HepG2 (cell line): ENCODE data around the gene RHBDL3. TPM values are rescaled to one million over a fixed set of nuclear protein-coding genes. Genes with fewer than 3 reads are reported as not detected.

Experiments
- ATAC-seq: fragments of 200-7000 bp; cut with Tn5 transposase; 3 replicates; pipeline ENCODE4 v1.9.1; 2020; ENCODE audit warnings: mild to moderate bottlenecking, moderate library complexity
- BruUV-seq: library from RNA; stranded (reverse); fragments of 400-500 nt; replicated peaks from 2 replicates; lab custom pipeline; 2021; lab: Mats Ljungman, UMichigan
- CTCF ChIA-PET: fragments of 300-600 bp; formaldehyde crosslinking; extraction: SDS; loops from one replicate; lab custom pipeline; 2021; ENCODE audit warnings: low total read pairs, inconsistent platforms, low intra/inter-chr PET ratio; lab: Yijun Ruan, JAX
- POLR2A ChIA-PET: fragments of 350-600 bp; sonication (Branson Sonifier 250); formaldehyde crosslinking; loops from one replicate; lab custom pipeline; 2020; ENCODE audit warnings: antibody characterized with exemption, inconsistent platforms; lab: Yijun Ruan, JAX
- DNase-seq: peaks from one replicate; pipeline ENCODE4 v3.0.0-alpha.2; 2015; ENCODE audit warnings: low spot score
- FAIRE-seq: peaks from 3 replicates; lab custom pipeline; 2011; peaks lifted over from hg19 to GRCh38; lab: Jason Lieb, UNC
- H2AFZ ChIP-seq: one replicate; pipeline ENCODE4 v1.6.1; 2011; ENCODE audit warnings: low read length, inconsistent platforms
- H3K27ac ChIP-seq: fragments of 300-600 bp; 3 replicates; pipeline ENCODE4 v1.8.0; 2011; ENCODE audit warnings: mixed run types, mild to moderate bottlenecking, mixed read lengths, low read length, inconsistent platforms; ENCODE audit not compliant: insufficient read depth; ENCODE audit errors: extremely low read length
- H3K27me3 ChIP-seq, 2 experiments: fragments of 200-600 bp in 1 of 2; 2 replicates in 1 of 2; 3 replicates in 1 of 2; pipeline versions ENCODE4 v1.6.0 to v1.8.0; 2011; ENCODE audit warnings: low read length in 2 of 2, mild to moderate bottlenecking in 2 of 2, moderate library complexity in 2 of 2, inconsistent platforms in 1 of 2; ENCODE audit not compliant: insufficient read depth in 2 of 2, control insufficient read depth in 1 of 2
- H3K36me3 ChIP-seq, 2 experiments: fragments of 200-600 bp in 1 of 2; replicated peaks in 1 of 2; 2 replicates in 1 of 2; 3 replicates in 1 of 2; pipeline versions ENCODE4 v1.5.1 to v1.8.0; 2011; ENCODE audit warnings: low read length in 2 of 2, inconsistent platforms in 1 of 2; ENCODE audit not compliant: insufficient read depth in 2 of 2, control insufficient read depth in 1 of 2
- H3K4me1 ChIP-seq: 2 replicates; pipeline ENCODE4 v1.5.1; 2012; ENCODE audit warnings: low read length, inconsistent platforms; ENCODE audit not compliant: insufficient read depth
- H3K4me2 ChIP-seq: 2 replicates; pipeline ENCODE4 v1.6.0; 2011; ENCODE audit warnings: low read depth, low read length, inconsistent platforms
- H3K4me3 ChIP-seq, 3 experiments: fragments of 200-600 bp in 1 of 3; sonication (generic), shearing (Covaris generic) in 1 of 3; replicated peaks in 1 of 3; 2 replicates each; pipeline ENCODE4 v1.5.1; 2011 to 2016; ENCODE audit warnings: low read length in 3 of 3, inconsistent platforms in 2 of 3, low read depth in 2 of 3, mild to moderate bottlenecking in 2 of 3, control low read depth in 1 of 3, mixed read lengths in 1 of 3; ENCODE audit not compliant: insufficient read depth in 1 of 3
- H3K79me2 ChIP-seq: one replicate; pipeline ENCODE4 v1.6.1; 2011; ENCODE audit warnings: low read length, inconsistent platforms; ENCODE audit not compliant: insufficient read depth
- H3K9ac ChIP-seq: 2 replicates; pipeline ENCODE4 v1.6.0; 2011; ENCODE audit warnings: mild to moderate bottlenecking, low read depth, low read length, inconsistent platforms; ENCODE audit not compliant: insufficient read depth
- H3K9me3 ChIP-seq: 2 replicates; pipeline ENCODE4 v1.5.1; 2012; ENCODE audit warnings: mild to moderate bottlenecking, low read length
- H4K20me1 ChIP-seq: 2 replicates; pipeline ENCODE4 v1.6.0; 2011; ENCODE audit warnings: inconsistent platforms, mild to moderate bottlenecking, low read length, moderate library complexity; ENCODE audit not compliant: insufficient read depth
- EZH2 ChIP-seq: conservative IDR thresholded peaks from 2 replicates; pipeline ENCODE4 v1.6.1; 2012; ENCODE audit warnings: mild to moderate bottlenecking, low read depth, low read length, moderate library complexity
- NFRKB ChIP-seq: fragments of 450-650 bp; IDR thresholded peaks from 2 replicates; pipeline ENCODE4 v1.6.1; 2017
- NR3C1 ChIP-seq: sonication (generic); formaldehyde crosslinking; IDR thresholded peaks from 2 replicates; pipeline ENCODE4 v1.4.0; 2020; ENCODE audit warnings: missing genetic modification reagents
- SNAPC5 ChIP-seq: sonication (generic); formaldehyde crosslinking; IDR thresholded peaks from 2 replicates; pipeline ENCODE4 v1.8.1; 2023; ENCODE audit warnings: mild to moderate bottlenecking, missing genetic modification reagents, borderline replicate concordance
- UBTF ChIP-seq: sonication (generic); formaldehyde crosslinking; IDR thresholded peaks from 2 replicates; pipeline ENCODE4 v1.4.0; 2020; ENCODE audit warnings: mild to moderate bottlenecking, missing genetic modification reagents
- ZBTB21 ChIP-seq: sonication (generic); formaldehyde crosslinking; IDR thresholded peaks from 2 replicates; pipeline ENCODE4 v1.4.0; 2020; ENCODE audit warnings: missing genetic modification reagents
- ZNF687 ChIP-seq: sonication (generic); formaldehyde crosslinking; IDR thresholded peaks from 2 replicates; pipeline ENCODE4 v1.5.1; 2020; ENCODE audit warnings: mild to moderate bottlenecking, missing genetic modification reagents, moderate library complexity
- WGBS: methylation state at CpG from one replicate; pipeline ENCODE4 v1.1.6; 2017; ENCODE audit warnings: low lambda C conversion rate; 5-methylcytosine and 5-hydroxymethylcytosine counted together
- in situ Hi-C: cut with HindIII; loops from 2 replicates; pipeline ENCODE4 v1.10.0; 2017; ENCODE audit warnings: low pct_unique_long_range_greater_than_20kb; ENCODE audit not compliant: extremely low pct_ligation_motif_present
- intact Hi-C: fragments of 100-400 bp; cut with micrococcal nuclease; formaldehyde crosslinking; loops from one replicate; pipeline ENCODE4 v1.10.0; 2022; ENCODE audit not compliant: unreplicated experiment
- polyA plus RNA-seq, 8 experiments: library from polyadenylated mRNA; depleted of rRNA in 3 of 8; stranded (reverse) in 7 of 8; unstranded in 1 of 8; fragments of >200 nt; fragmentation: Illumina TruSeq in 4 of 8; extraction: Trizol in 4 of 8; gene quantifications; 2 replicates each; pipeline versions ENCODE4 v1.2.1 to v1.2.3, GENCODE V29; 2011 to 2016; ENCODE audit warnings: low read depth in 4 of 8, missing spikeins in 1 of 8, mixed read lengths in 1 of 8; ENCODE audit not compliant: insufficient read depth in 1 of 8
- total RNA-seq, 5 experiments: library from RNA; depleted of rRNA; stranded (reverse); fragments of >200 nt; fragmentation: Illumina TruSeq; extraction: Trizol; gene quantifications; 2 replicates each; pipeline ENCODE4 v1.2.3, GENCODE V29; 2016; ENCODE audit warnings: low read depth in 1 of 5

Gene RHBDL3
- total and polyA plus RNA-seq, 2 of the 13 experiments (the other 11 are each of a cell fraction or from before 2014, with no cell fraction given): 0.09 TPM; not detected in 1

- WGBS: 0% methylated on average over 4 of the region's 55 CpGs
- no peak for FAIRE-seq
- in situ Hi-C loops (no loop called here), intact Hi-C loops (no loop called here)
- Histone ChIP-seq H3K4me1 (peaks cover 23% of the 10 kb centered on the region), H3K27ac (no peak overlapping the region), H3K27me3 (peaks cover 22 to 81% of the 10 kb centered on the region in 2 experiments), H3K4me3 (peak overlapping the region; percentile 57 to 65 (median 61); a peak in 4 of 6 replicates), H3K36me3 (no peaks in the 10 kb centered on the region), H3K9ac (no peak overlapping the region), H3K9me3 (no peaks in the 10 kb centered on the region), H2AFZ (no peak overlapping the region), H4K20me1 (no peaks in the 10 kb centered on the region), H3K79me2 (no peaks in the 10 kb centered on the region), H3K4me2 (peak overlapping the region; percentile 72)
- BruUV-seq: no TSS peak
- TF ChIP-seq ZBTB21 (CRISPR knock-in tag): no peak
- no peak for ATAC-seq
- no peak for DNase-seq
- POLR2A ChIA-PET: no interaction called here
- CTCF ChIA-PET: no interaction called here
Observed at GRCh38 chr17:32266051-32266388, 388 bp downstream of the RHBDL3 start.

GRCh38 chr17:32266389-32267301, 1.0 kb downstream of the RHBDL3 start:
- DNase-seq (no peak), ATAC-seq (peak; percentile 13; the same call in 2 of the 3 replicates), FAIRE-seq (no peak)
- no peaks in the 10 kb centered on the region for H3K36me3 ChIP-seq
- peak overlapping the region; percentile 57 to 65 (median 61); a peak in 4 of 6 replicates for H3K4me3 ChIP-seq
- ChIA-PET CTCF (no interaction called here), POLR2A (no interaction called here)
- peak overlapping the region; percentile 72 for H3K4me2 ChIP-seq
- H2AFZ ChIP-seq: no peak overlapping the region
- no peak overlapping the region for H3K9ac ChIP-seq
- H3K27ac ChIP-seq: no peak overlapping the region
- BruUV-seq: no TSS peak
- H3K27me3 ChIP-seq: peaks cover 22 to 75% of the 10 kb centered on the region in 2 experiments
- H3K4me1 ChIP-seq: peaks cover 23% of the 10 kb centered on the region
- no peaks in the 10 kb centered on the region for H4K20me1 ChIP-seq
- WGBS: 16% methylated on average over 26 of the region's 78 CpGs
- in situ Hi-C loops: no loop called here
- intact Hi-C loops: no loop called here
- H3K9me3 ChIP-seq: no peaks in the 10 kb centered on the region
- no peaks in the 10 kb centered on the region for H3K79me2 ChIP-seq
- TF ChIP-seq ZNF687 (CRISPR knock-in tag) (peak; percentile 45; the same call in 1 of the 2 replicates), NR3C1 (no peak), NFRKB (no peak), EZH2 (0 out of 2 replicates have a peak, but pooled peaks have one; percentile 67), UBTF (peak; percentile 30), SNAPC5 (no peak)
